Left colon (tissue), 2 donors: Measurements from ENCODE around the gene LIMK2. TPM values are rescaled to one million over a fixed set of nuclear protein-coding genes. Genes with fewer than 3 reads are reported as not detected.
"Not testable (repeated sequence)": the region's sequence is repeated elsewhere in the genome, so short reads cannot be mapped to it uniquely, and the experiment has no call there.

ENCODE experiments used
- ATAC-seq: fragments of 200-7000 bp; cut with Tn5 transposase; one replicate; pipeline ENCODE4 v1.9.1; 2020; ENCODE audit warnings: mild to moderate bottlenecking, moderate library complexity
- DNase-seq, 2 donors: peaks; one replicate each; pipeline ENCODE4 v3.0.0-alpha.2; 2020
- intact Hi-C, 2 donors: fragments of 100-400 bp; cut with DNase I in 1 of 2; cut with micrococcal nuclease in 1 of 2; formaldehyde crosslinking; loops; one replicate each; pipeline versions ENCODE4 v1.11.2 to v1.14.0; 2022; cut with DNase I, micrococcal nuclease
- total RNA-seq, 2 donors: library from RNA; stranded (reverse); fragmentation: NEBNext Ultra II Directional; extraction: Animal tissue kit (Norgen Biotek cat#: 25700); gene quantifications; one replicate each; pipeline ENCODE4 v1.2.1, GENCODE V29; 2021
- donor health status: DM: no; HTN: no; CAD: no.
- donor health status: DM: yes; HTN: yes; CAD: no.

LIMK2 gene
- total RNA-seq, 2 donors from 2014 or later, result 102 to 142 TPM

- peak; percentile 29 for ATAC-seq
These were observed 89.9 kb downstream of the LIMK2 start for GRCh38 chr22:31302006-31302405.

DNA sequence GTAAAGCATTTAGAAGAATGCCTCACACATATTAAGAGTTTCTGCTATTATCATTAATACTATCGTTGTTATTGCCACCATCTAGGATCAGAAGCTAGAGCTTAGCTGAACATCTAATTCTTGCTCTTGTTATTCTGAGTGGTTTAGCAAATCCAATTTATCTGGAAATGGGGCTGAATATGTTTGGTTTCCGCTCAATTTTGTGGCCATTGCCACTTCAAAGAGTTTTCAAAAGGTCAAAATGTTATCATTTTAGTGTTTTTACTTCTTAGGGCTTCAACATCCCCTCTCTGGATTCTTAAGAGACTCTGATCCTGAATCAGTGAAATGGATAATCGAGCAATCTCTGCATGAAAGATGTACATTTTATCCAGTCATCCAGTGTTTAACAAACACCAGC is 90.4 kb downstream of the LIMK2 start:
- intact Hi-C loops, result no loop called here
- DNase-seq, result no peak
- no peak for ATAC-seq

More at GRCh38 chr22:31302006-31302405, 89.9 kb downstream of the LIMK2 start:
- DNase-seq, result no peak
- intact Hi-C loops, result no loop called here

GRCh38 chr22:31305194-31305593 is 93.1 kb downstream of the LIMK2 start:
- DNase-seq (no peak), ATAC-seq (no peak)
- intact Hi-C loops, result no loop called here

GRCh38 chr22:31308181-31308580 is 96.1 kb downstream of the LIMK2 start:
- no peak for ATAC-seq

DNA sequence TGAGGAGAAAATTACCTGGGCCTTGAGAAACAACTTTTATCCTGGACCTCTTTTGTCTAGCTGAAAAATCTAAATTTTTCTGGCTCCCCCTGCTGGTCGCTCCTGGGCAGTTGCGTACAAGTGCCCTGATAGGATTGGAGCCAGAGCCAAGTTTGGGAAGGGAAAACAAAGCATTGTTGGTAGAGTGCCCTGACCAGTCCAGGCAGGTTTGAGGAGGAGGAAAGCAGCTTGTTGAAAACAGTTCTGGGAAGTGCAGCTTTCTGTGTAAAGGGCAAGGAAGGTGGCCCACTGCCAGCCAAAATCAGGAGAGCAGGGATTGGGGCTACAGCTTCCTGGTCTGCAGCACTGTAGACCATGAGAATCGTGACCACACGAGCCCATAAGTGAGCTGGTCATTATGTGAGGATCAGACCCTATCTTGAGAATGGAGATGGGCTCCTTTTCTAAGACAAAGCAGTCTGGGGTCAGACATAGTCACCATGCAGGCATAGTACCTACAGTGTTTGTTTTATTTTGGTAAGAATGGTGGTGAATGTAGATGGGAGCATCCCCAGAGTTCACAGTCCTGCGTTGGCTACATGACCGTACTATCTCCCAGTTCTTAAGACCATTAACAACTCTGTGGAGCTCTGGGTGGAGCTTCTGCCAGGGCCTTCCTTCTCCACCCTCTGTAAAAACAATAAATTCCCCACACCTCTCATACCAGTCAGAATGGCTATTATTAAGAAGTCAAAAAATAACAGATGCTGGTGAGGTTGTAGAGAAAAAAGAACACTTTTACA is 101.5 kb downstream of the LIMK2 start:
- intact Hi-C loops, result no loop called here
- ATAC-seq, result peak; percentile 98

More at GRCh38 chr22:31308181-31308580, 96.1 kb downstream of the LIMK2 start:
- intact Hi-C loops, result no loop called here
- no peak for DNase-seq

DNA sequence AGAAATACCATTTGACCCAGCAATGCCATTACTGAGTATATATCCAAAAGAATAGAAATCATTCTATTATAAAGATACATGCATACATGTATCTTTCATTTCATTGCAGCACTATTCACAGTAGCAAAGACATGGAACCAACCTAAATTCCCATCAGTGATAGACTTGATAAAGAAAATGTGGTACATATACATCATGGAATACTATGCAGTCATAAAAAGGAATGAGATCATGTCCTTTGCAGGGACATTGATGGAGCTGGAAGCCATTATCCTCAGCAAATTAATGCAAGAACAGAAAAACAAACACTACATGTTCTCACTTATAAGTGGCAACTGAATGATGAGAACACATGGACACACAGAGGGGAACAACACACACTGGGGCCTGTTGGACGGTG is 102.1 kb downstream of the LIMK2 start:
- ATAC-seq, intact Hi-C loops, DNase-seq: not testable (repeated sequence)

More for the DNA sequence above, 101.5 kb downstream of the LIMK2 start:
- DNase-seq, result peak; percentile 82 to 85

DNA sequence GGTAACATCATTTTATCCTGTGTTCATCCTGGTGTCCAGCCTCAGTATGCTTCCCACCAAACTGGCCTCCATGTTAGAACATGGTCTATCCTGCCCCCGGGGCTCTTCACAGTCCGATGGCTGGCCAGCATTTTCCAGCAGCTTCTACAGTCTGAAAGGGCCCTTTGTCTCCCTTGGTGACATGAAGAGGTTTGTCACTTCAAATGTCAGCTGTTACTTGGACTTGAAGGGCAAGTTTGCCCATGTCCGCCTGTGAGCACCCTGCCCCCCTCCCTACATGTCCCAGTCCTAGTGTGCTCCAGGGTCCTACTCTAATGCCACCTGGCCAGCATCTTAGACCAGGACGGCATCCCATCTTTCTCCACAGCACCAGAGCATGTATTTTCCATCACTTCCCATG is 109.3 kb downstream of the LIMK2 start:
- intact Hi-C loops, result no loop called here
- no peak for ATAC-seq
- DNase-seq, result no peak

GRCh38 chr22:31323578-31324550 is 111.8 kb downstream of the LIMK2 start:
- ATAC-seq, result no peak

DNA sequence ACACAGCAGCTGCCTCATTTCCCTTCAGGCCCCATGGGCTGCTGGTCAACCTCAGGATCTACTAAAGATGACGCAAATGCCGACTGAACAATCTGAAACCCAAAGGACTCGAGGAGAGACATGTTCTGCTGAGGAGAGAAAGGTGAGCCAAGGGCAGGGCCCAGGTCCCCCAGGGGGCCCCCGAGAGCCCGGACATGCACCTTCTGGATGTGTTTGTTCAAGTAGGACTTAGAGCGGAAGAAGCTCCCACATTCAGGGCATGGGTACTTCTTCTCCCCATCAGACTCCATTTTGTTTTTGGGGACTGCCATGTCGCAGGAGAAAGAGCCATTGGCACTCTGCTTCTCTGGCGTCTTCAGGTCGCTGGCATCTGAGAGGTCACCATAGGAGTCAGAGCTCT is 114.8 kb downstream of the LIMK2 start:
- DNase-seq, result no peak
- intact Hi-C loops, result no loop called here
- no peak for ATAC-seq

More at GRCh38 chr22:31323578-31324550, 111.8 kb downstream of the LIMK2 start:
- DNase-seq, result no peak
- intact Hi-C loops, result no loop called here

DNA sequence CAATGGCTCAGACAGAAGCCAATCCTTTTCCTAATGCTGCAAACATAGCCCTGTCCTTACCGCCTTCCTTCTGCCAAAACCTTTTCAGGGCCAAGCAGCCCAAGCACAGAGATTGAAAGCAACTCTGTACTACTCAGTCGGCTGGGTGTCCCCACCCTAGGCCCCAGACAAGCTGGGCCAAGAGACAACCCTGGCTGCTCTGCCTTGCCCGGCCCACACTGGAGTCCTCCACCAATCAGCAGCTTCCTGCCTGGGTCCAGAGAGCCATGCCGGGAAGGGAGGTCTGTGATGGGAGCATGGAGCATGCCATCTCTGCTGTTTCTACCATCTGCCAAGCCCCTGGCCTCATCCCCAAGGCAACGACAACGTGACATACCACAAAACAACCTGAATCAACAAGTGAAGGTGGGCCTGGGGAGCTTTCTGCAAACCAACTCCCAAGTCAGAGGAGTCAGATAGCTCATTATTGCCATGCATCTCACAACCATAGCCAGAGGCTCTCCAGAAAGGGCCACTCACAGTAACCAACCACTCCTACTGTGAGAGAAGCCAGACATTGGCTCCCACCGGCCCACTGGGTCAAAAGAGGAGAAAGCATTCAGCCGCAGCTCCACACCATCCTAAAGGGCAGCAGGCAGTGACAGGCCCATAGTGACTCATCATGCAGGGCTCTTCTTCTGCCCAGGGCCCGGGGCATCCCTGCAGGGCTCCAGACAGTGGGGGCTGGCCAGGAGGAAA is 115.9 kb downstream of the LIMK2 start:
- intact Hi-C loops, result no loop called here
- DNase-seq (no peak), ATAC-seq (no peak)

GRCh38 chr22:31328544-31328960 is 116.5 kb downstream of the LIMK2 start:
- intact Hi-C loops, result no loop called here
- ATAC-seq (no peak), DNase-seq (no peak)

- DNase-seq, result no peak
- intact Hi-C loops, result no loop called here
These were observed 116.9 kb downstream of the LIMK2 start for GRCh38 chr22:31329029-31329428.

More at GRCh38 chr22:31329029-31329428, 116.9 kb downstream of the LIMK2 start:
- no peak for ATAC-seq

Other genes with a start within 250 kb of the LIMK2 start
- gene MORC2, start 243.5 kb upstream of the LIMK2 start, total RNA-seq, result 10 to 100 TPM; 17.7 to 21.1 TPM
- gene TUG1, start 243.0 kb upstream of the LIMK2 start, total RNA-seq, result 10 to 100 TPM; 67.4 to 72.1 TPM
- 100 to 1,000 TPM in 1 of 2 donors, 10 to 100 TPM in 1; 62.6 to 141 TPM for gene SMTN, start 131.0 kb upstream of the LIMK2 start, total RNA-seq
- gene SELENOM, start 104.7 kb upstream of the LIMK2 start, total RNA-seq, result 10 to 100 TPM; 24.3 to 64.4 TPM
- 10 to 100 TPM; 26.3 to 34.4 TPM for gene INPP5J, start 89.3 kb upstream of the LIMK2 start, total RNA-seq
- under 1 TPM in 1 of 2 donors, not detected in 1; 0.49 TPM for gene PLA2G3, start 71.8 kb upstream of the LIMK2 start, total RNA-seq
- gene RNF185, start 52.1 kb upstream of the LIMK2 start, total RNA-seq, result 10 to 100 TPM; 36.6 to 40.5 TPM
- gene PIK3IP1, start 80.2 kb downstream of the LIMK2 start, total RNA-seq, result 10 to 100 TPM in 1 of 2 donors, 1 to 10 TPM in 1; 8.1 to 21.9 TPM
- gene PATZ1, start 134.0 kb downstream of the LIMK2 start, total RNA-seq, result 10 to 100 TPM; 11.0 to 15.0 TPM
- 10 to 100 TPM; 29.9 to 34.5 TPM for gene DRG1, start 187.3 kb downstream of the LIMK2 start, total RNA-seq